Testis (tissue), 3 donors: ENCODE results near the gene SHLD2. TPM values are rescaled to one million over a fixed set of nuclear protein-coding genes. Genes with fewer than 3 reads are reported as not detected.
A peak's percentile ranks its signal among the peaks of the same experiment; 100 is the strongest.
"Not testable (repeated sequence)": the region's sequence is repeated elsewhere in the genome, so short reads cannot be mapped to it uniquely, and the experiment has no call there.

Source experiments
- DNase-seq: peaks from one replicate; pipeline ENCODE4 v3.0.0-alpha.2; 2019
- H3K27ac ChIP-seq, 2 donors: fragments of 200-600 bp; sonication (generic); one replicate each; pipeline ENCODE4 v1.5.1; 2019
- H3K27me3 ChIP-seq: fragments of 200-600 bp; sonication (generic); one replicate; pipeline ENCODE4 v1.5.1; 2019
- H3K36me3 ChIP-seq: fragments of 200-600 bp; sonication (generic); one replicate; pipeline ENCODE4 v1.5.1; 2017; ENCODE audit warnings: low read depth; ENCODE audit errors: missing control alignments
- H3K4me1 ChIP-seq: fragments of 200-600 bp; sonication (generic); one replicate; pipeline ENCODE4 v1.5.1; 2019
- H3K4me3 ChIP-seq, 2 donors: fragments of 200-600 bp; sonication (generic); one replicate each; pipeline ENCODE4 v1.5.1; 2017 to 2019
- H3K9me3 ChIP-seq: fragments of 200-600 bp; sonication (generic); one replicate; pipeline ENCODE4 v1.5.1; 2017
- POLR2A ChIP-seq: fragments of 450-650 bp; IDR thresholded peaks from one replicate; pipeline ENCODE4 v1.6.1; 2017; ENCODE audit warnings: antibody characterized with exemption, mild to moderate bottlenecking, moderate library complexity
- WGBS, 2 donors: methylation state at CpG; one replicate each; pipeline ENCODE4 v1.1.5; 2018; 5-methylcytosine and 5-hydroxymethylcytosine counted together
- intact Hi-C: fragments of 100-400 bp; cut with DNase I; formaldehyde crosslinking; loops from one replicate; pipeline ENCODE4 v1.15.1; 2023; ENCODE audit warnings: low total_unique reads
- polyA plus RNA-seq: library from polyadenylated mRNA; stranded (reverse); fragments of 350-450 nt; fragmentation: Illumina TruSeq; extraction: RNeasy Lipid Tissue Mini Kit (QIAGEN cat#74804); gene quantifications from one replicate; pipeline ENCODE4 v1.2.3, GENCODE V29; 2014; ENCODE audit warnings: low read depth, low replicate concordance; ENCODE audit not compliant: insufficient read depth
- total RNA-seq, 2 donors: library from RNA; depleted of rRNA; stranded (reverse); fragments of >200 nt; gene quantifications; one replicate each; pipeline ENCODE4 v1.2.3, GENCODE V29; 2016
- TF ChIP-seq, protein P1 (sequence below), 3 experiments: fragments of 450-650 bp in 2 of 3; fragments of 200-600 bp in 1 of 3; sonication (generic) in 1 of 3; IDR thresholded peaks; one replicate each; pipeline ENCODE4 v1.5.1; 2016 to 2019; ENCODE audit warnings: antibody characterized with exemption in 3 of 3, mild to moderate bottlenecking in 2 of 3, moderate library complexity in 1 of 3

The SHLD2 gene
- total and polyA plus RNA-seq, 3 donors from 2014 or later = 12.9 to 19.1 (median 16.9) TPM

DNA sequence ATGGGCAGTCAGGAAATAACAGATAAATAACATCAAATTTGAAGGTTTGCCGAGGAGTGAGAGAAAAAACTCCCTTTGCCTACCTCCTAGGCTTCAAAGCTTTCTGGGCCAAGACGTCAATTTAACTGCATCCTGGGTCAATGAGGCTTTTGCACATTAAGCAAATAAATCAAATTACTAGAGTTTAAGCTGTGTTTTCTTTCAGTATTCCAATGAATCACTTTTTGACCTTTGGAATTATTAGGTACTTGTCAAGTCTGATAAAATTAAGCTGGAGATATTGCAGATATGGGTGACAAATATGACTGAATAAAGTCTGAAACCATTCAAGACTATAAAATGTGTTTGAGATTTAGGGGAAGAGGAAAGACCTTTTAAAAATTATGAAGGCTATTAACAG, 22.6 kb upstream of the SHLD2 start:
- TF ChIP-seq POLR2A = no peak
- TF ChIP-seq, protein P1, sequence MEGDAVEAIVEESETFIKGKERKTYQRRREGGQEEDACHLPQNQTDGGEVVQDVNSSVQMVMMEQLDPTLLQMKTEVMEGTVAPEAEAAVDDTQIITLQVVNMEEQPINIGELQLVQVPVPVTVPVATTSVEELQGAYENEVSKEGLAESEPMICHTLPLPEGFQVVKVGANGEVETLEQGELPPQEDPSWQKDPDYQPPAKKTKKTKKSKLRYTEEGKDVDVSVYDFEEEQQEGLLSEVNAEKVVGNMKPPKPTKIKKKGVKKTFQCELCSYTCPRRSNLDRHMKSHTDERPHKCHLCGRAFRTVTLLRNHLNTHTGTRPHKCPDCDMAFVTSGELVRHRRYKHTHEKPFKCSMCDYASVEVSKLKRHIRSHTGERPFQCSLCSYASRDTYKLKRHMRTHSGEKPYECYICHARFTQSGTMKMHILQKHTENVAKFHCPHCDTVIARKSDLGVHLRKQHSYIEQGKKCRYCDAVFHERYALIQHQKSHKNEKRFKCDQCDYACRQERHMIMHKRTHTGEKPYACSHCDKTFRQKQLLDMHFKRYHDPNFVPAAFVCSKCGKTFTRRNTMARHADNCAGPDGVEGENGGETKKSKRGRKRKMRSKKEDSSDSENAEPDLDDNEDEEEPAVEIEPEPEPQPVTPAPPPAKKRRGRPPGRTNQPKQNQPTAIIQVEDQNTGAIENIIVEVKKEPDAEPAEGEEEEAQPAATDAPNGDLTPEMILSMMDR (IDR thresholded peaks at IDR 0.05) = no peak
- Histone ChIP-seq H3K4me3 (no peak overlapping the region), H3K36me3 (no peaks in the 10 kb centered on the region), H3K9me3 (no peaks in the 10 kb centered on the region), H3K27ac (no peak overlapping the region), H3K27me3 (no peaks in the 10 kb centered on the region), H3K4me1 (peaks cover 5% of the 10 kb centered on the region)
- WGBS, 2 donors = 82 to 92% methylated on average over 2 of the region's 2 CpGs
- intact Hi-C loops = no loop called here
- no peak for DNase-seq

DNA sequence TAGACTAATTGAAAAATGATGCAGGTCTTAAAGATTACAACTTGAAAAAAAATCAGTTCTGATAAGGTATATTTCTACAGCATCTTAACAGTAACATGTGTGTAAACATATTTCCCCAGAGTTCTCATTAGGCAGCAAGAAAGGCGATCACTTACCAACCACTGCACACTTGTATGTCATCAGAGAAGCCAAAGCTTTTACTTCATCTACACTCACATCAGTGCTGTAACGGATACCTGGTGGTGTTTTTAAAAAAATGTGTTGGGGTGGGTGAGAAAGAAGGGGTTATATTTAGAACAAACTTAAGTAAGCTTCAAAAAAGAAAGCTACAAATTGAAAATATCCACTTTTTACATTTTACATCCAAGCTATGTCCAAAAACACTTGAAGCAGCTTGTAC, 18.6 kb upstream of the SHLD2 start:
- H3K4me3 ChIP-seq, H3K36me3 ChIP-seq, intact Hi-C loops, H3K27me3 ChIP-seq, H3K27ac ChIP-seq, DNase-seq, H3K4me1 ChIP-seq, H3K9me3 ChIP-seq: not testable (repeated sequence)
- 93 to 94% methylated on average over 2 of the region's 2 CpGs for WGBS, 2 donors

DNA sequence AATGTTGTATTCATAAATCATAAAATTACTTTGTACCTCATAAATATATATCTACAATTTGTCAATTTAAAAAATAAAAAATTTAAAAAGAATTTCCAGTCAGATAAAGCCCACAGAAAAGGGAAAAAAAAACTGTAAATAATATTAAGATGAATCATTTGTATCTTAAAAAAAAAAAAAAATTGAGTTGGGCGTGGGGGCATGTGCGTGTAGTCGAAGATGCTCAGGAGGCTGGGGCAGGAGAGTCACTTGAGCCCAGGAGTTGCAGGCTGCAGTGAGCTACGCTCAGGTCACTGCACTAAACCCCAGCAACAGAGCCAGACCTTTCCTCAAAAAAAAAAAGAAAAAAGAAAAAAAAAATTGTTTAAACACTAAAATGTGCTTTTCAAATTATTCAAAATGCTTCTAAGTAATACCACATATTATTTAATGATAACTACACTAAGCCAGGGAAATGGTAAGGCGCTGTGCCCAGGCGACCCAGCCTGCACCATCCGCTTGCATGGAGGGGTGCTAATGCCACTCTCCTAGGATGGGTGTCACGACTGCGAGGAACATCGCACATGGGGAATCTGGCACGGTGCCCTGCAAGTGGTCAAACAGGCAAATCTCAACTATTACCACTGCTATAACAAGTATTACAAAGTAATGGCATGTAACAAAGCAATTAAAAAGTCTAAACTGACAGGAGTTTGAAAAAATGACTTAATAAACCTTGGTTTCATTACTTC, 15.7 kb upstream of the SHLD2 start:
- Histone ChIP-seq H3K36me3 (no peaks in the 10 kb centered on the region), H3K9me3 (no peaks in the 10 kb centered on the region), H3K27me3 (no peaks in the 10 kb centered on the region), H3K27ac (no peak overlapping the region), H3K4me1 (no peaks in the 10 kb centered on the region), H3K4me3 (no peak overlapping the region)
- WGBS, 2 donors = 56 to 68% methylated on average over 11 of the region's 11 CpGs
- TF ChIP-seq, protein P1 (IDR thresholded peaks at IDR 0.05) = no peak
- TF ChIP-seq POLR2A = no peak
- intact Hi-C loops = no loop called here
- DNase-seq = no peak

DNA sequence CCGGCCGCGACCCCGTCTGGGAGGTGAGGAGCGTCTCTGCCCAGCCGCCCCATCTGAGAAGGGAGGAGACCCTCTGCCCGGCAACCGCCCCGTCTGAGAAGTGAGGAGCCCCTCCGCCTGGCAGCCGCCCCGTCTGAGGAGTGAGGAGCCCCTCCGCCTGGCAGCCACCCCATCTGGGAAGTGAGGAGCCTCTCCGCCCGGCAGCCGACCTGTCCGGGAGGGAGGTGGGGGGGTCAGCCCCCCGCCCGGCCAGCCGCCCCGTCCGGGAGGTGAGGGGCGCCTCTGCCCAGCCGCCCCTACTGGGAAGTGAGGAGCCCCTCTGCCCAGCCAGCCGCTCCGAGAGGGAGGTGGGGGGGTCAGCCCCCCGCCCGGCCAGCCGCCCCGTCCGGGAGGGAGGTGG, 14.4 kb upstream of the SHLD2 start:
- H3K4me1 ChIP-seq, H3K36me3 ChIP-seq, H3K4me3 ChIP-seq, H3K27ac ChIP-seq, H3K27me3 ChIP-seq, DNase-seq, intact Hi-C loops, H3K9me3 ChIP-seq: not testable (repeated sequence)
- 88 to 93% methylated on average over 3 to 22 of the region's 31 CpGs for WGBS, 2 donors

DNA sequence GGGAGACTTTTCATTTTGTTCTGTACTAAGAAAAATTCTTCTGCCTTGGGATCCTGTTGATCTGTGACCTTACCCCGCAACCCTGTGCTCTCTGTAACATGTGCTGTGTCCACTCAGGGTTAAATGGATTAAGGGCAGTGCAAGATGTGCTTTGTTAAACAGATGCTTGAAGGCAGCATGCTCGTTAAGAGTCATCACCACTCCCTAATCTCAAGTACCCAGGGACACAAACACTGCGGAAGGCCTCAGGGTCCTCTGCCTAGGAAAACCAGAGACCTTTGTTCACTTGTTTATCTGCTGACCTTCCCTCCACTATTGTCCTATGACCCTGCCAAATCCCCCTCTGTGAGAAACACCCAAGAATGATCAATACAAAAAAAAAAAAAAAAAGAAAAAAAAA, 13.4 kb upstream of the SHLD2 start:
- H3K4me1 ChIP-seq, H3K9me3 ChIP-seq, H3K4me3 ChIP-seq, H3K27ac ChIP-seq, H3K27me3 ChIP-seq, DNase-seq, H3K36me3 ChIP-seq, intact Hi-C loops: not testable (repeated sequence)
- WGBS, 2 donors = 31 to 75% methylated on average over 1 to 2 of the region's 3 CpGs

DNA sequence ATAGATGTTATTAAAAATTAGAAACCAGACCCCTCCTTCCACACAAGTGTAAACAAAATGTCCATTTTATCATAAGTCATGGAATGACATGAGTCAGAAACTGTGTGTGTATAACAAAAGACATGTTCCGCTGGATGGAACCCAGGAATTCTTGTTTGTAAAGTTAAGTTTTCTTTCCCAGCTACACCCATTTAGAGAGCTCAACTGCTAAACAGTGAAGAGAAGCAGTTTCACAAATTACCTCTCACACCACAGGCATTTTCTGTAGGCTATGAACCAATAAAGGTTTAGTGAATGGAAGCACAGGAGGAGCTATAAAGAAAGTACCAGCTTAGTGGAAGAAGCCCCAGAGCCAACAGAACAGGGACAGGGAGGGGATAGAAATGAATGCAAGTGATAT, 12.8 kb upstream of the SHLD2 start:
- H3K4me1 ChIP-seq, H3K4me3 ChIP-seq, H3K27me3 ChIP-seq, intact Hi-C loops, H3K9me3 ChIP-seq, DNase-seq, H3K36me3 ChIP-seq: not testable (repeated sequence)
- 62 to 78% methylated on average over 1 of the region's 1 CpG for WGBS, 2 donors
- H3K27ac ChIP-seq = peak overlapping the region in 1 of 2 donors; percentile 12

DNA sequence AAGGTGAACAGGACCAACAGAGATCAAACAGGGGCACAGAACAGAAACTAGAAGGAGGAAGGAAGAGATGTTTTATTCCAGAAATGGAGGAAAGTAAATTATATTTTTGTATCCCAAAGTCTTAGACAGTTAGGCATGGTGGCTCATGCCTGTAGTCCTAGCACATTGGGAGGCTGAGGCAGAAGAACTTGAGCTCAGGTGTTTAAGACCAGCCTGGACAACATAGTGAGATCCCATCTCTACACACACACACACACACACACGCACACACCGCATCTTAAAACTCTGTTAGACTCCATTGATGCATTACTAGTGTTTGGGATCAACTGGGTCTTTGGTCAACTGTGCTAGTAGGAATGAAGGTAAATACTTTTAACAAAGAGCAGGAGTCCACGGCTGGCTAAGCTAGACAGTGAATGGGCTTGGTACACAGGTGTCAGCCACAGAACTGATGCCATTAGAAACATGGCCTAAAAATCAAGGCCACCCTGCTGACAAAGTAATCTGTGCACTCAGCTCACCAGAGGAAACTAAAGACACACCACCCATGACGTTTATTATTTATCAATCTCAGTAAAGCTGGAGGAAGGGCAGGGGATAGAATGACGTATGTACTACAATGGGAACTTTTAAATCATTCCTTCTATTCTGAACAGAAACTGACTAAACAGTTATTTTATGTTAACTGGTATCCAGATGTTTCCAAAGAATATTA, 11.3 kb upstream of the SHLD2 start:
- H3K9me3 ChIP-seq, H3K4me3 ChIP-seq, H3K36me3 ChIP-seq, H3K4me1 ChIP-seq, DNase-seq, H3K27me3 ChIP-seq, intact Hi-C loops: not testable (repeated sequence)
- peak overlapping the region in 1 of 2 donors; percentile 14 for H3K27ac ChIP-seq
- 53 to 54% methylated on average over 5 of the region's 5 CpGs for WGBS, 2 donors

DNA sequence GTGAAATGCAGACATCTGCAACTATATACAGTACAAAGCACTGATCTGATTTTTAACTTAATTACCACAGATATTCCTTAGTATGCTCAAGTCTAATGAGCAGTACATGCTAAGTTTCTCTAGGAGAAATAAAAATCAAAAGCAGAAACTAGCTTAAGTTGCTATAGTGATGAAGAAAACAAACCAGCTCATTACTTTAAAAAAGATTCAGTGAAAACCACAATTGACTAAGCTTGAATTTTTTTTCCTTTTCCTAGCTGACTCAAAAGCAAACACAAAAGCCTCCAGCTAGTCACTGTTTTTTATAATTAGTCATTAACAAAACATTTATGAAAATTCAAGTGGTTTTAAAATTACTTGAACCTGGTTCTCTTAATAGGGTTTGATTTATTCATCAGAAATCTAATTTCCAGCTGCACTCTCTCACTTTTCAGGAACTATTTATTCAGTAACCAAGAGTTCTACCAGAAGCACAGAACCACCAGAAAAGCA, 10.7 kb upstream of the SHLD2 start:
- peak overlapping the region in 1 of 2 donors; percentile 14 for H3K27ac ChIP-seq
- DNase-seq, H3K4me3 ChIP-seq, H3K9me3 ChIP-seq, H3K36me3 ChIP-seq, intact Hi-C loops, H3K4me1 ChIP-seq, H3K27me3 ChIP-seq: not testable (repeated sequence)
